Body of pancreas (tissue), 4 donors: ENCODE results near the gene ZFX.

Source experiments
- CTCF ChIP-seq, 7 experiments: fragments of 450-650 bp in 4 of 7; fragments of 200-600 bp in 3 of 7; sonication (generic) in 3 of 7; IDR thresholded peaks; one replicate each; pipeline ENCODE4 v1.5.1; 2016 to 2019; ENCODE audit warnings: antibody characterized with exemption in 7 of 7
- POLR2A ChIP-seq, 3 donors: fragments of 450-650 bp; IDR thresholded peaks; one replicate each; pipeline ENCODE4 v1.6.1; 2016; ENCODE audit warnings: antibody characterized with exemption in 3 of 3, mild to moderate bottlenecking in 2 of 3

DNA sequence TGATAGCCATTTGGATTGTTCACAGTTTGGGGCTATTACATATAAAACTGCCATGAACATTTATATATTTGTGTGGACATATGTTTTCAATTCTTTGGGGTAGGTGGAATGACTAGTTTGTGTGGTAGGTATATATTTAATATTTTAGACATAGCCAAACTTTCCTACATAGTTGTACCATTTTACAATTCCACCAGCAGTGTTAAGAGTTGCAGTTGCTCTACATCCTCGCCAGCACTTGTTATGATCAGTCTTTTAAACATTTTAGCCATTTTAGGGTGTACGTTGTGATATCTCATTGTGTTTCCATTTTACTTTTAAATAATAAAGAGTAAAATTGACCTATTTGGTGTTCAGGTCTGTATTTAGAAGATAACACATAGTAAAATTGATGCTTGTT lies 76.6 kb downstream of the ZFX start:
- TF ChIP-seq POLR2A (IDR thresholded peaks at IDR 0.05): no peak
- TF ChIP-seq CTCF (IDR thresholded peaks at IDR 0.05): no peak
